AG04450 (cell line): ENCODE data around the gene PXMP2. TPM values are rescaled to one million over a fixed set of nuclear protein-coding genes. Genes with fewer than 3 reads are reported as not detected.

Experiments
- CTCF ChIA-PET: fragments of 300-600, 350-600 bp; formaldehyde crosslinking; extraction: SDS; loops from one replicate; lab custom pipeline; 2022; ENCODE audit warnings: antibody characterized with exemption, inconsistent platforms; lab: Charles Lee
- POLR2A ChIA-PET: fragments of 350-600 bp; formaldehyde crosslinking; extraction: SDS; loops from one replicate; lab custom pipeline; 2021; ENCODE audit warnings: antibody characterized with exemption, inconsistent platforms; lab: Yijun Ruan, JAX
- DNase-seq: peaks from one replicate; pipeline ENCODE4 v3.0.0-alpha.2; 2011; ENCODE audit warnings: low read depth, low spot score
- H3K27ac ChIP-seq: one replicate; pipeline ENCODE4 v1.5.1; 2012; ENCODE audit warnings: low read depth, low read length, control low read depth
- H3K27me3 ChIP-seq: one replicate; pipeline ENCODE4 v1.6.0; 2012; ENCODE audit warnings: low read length; ENCODE audit not compliant: control insufficient read depth, insufficient read depth
- H3K4me3 ChIP-seq: 2 replicates; pipeline ENCODE4 v1.5.1; 2011; ENCODE audit warnings: mild to moderate bottlenecking, low read depth, low read length, control low read depth
- H3K9me3 ChIP-seq: 2 replicates; pipeline ENCODE4 v1.5.1; 2012; ENCODE audit warnings: low read length; ENCODE audit not compliant: control insufficient read depth, insufficient read depth
- polyA plus RNA-seq: library from polyadenylated mRNA; depleted of rRNA; stranded (reverse); fragments of >200 nt; gene quantifications from 2 replicates; pipeline ENCODE4 v1.2.3, GENCODE V29; 2011
- TF ChIP-seq, protein P1 (sequence below): IDR thresholded peaks from 2 replicates; pipeline ENCODE4 v1.5.1; 2011; ENCODE audit warnings: low read depth, low read length, control low read depth, inconsistent platforms

Gene PXMP2
- polyA plus RNA-seq, 1 experiment = 17.3 TPM

DNA sequence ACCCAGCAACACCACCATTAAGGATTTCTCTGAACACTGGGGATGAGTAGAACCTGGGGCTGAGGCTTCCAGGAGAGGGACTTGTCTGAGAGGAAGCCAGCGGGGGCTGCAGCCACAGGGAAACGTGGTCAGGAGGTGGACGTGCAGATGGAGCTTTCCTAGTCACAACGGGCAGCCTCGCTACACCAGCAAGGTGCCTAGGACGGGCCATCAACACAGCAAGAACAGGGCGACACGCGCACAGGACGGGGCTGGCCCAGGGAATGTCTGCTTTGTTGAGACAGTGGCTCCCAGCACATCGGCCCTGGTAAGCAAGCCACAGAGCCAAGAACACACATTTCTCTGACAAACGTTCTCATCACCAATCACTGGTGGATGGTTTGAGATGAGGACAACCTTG lies 49.0 kb downstream of the PXMP2 start:
- POLR2A ChIA-PET = no interaction called here

GRCh38 chr12:132736913-132737312 lies 49.5 kb downstream of the PXMP2 start:
- Histone ChIP-seq H3K4me3 (no peak overlapping the region), H3K27me3 (no peaks in the 10 kb centered on the region), H3K9me3 (peaks cover 3% of the 10 kb centered on the region; the same call in 1 of the 2 replicates), H3K27ac (no peak overlapping the region)
- CTCF ChIA-PET = no interaction called here
- no peak for DNase-seq
- POLR2A ChIA-PET = interaction anchor here (1.1 kb wide), 1 partner anchor 26 kb away, joined by 4 read pairs; the partner anchor contains the start of gene PGAM5
- TF ChIP-seq, protein P1, sequence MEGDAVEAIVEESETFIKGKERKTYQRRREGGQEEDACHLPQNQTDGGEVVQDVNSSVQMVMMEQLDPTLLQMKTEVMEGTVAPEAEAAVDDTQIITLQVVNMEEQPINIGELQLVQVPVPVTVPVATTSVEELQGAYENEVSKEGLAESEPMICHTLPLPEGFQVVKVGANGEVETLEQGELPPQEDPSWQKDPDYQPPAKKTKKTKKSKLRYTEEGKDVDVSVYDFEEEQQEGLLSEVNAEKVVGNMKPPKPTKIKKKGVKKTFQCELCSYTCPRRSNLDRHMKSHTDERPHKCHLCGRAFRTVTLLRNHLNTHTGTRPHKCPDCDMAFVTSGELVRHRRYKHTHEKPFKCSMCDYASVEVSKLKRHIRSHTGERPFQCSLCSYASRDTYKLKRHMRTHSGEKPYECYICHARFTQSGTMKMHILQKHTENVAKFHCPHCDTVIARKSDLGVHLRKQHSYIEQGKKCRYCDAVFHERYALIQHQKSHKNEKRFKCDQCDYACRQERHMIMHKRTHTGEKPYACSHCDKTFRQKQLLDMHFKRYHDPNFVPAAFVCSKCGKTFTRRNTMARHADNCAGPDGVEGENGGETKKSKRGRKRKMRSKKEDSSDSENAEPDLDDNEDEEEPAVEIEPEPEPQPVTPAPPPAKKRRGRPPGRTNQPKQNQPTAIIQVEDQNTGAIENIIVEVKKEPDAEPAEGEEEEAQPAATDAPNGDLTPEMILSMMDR = no peak

More for the DNA sequence above, 49.0 kb downstream of the PXMP2 start:
- Histone ChIP-seq H3K27ac (no peak overlapping the region), H3K9me3 (peaks cover 3% of the 10 kb centered on the region; the same call in 1 of the 2 replicates), H3K4me3 (no peak overlapping the region), H3K27me3 (no peaks in the 10 kb centered on the region)
- CTCF ChIA-PET = no interaction called here
- no peak for DNase-seq
- TF ChIP-seq, protein P1 = no peak

- no peak for DNase-seq
- Histone ChIP-seq H3K9me3 (peaks cover 3% of the 10 kb centered on the region; the same call in 1 of the 2 replicates), H3K27me3 (no peaks in the 10 kb centered on the region), H3K27ac (no peak overlapping the region), H3K4me3 (no peak overlapping the region)
- ChIA-PET POLR2A (no interaction called here), CTCF (no interaction called here)
- TF ChIP-seq, protein P1 = no peak
Observed at GRCh38 chr12:132739600-132740312, 52.4 kb downstream of the PXMP2 start.

DNA sequence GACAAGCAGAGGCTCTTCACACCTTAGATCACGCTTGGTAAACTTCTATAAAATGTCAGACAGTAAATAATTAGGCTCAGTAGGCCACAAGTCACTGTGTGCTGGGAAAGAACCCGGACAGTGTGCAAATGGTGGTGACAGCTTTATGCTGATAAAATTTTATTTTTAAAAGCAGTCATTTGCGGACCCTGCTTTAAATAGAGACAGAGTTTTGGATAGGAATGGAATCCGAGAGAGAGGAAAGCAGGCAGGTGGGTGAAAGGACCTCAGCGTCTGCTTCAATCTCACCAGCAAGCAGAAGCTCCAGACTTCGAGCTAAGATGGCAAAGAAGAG lies 52.9 kb downstream of the PXMP2 start:
- POLR2A ChIA-PET = no interaction called here
- no peak overlapping the region for H3K4me3 ChIP-seq
- no peak overlapping the region for H3K27ac ChIP-seq
- peaks cover 3% of the 10 kb centered on the region; the same call in 1 of the 2 replicates for H3K9me3 ChIP-seq
- TF ChIP-seq, protein P1 = no peak
- CTCF ChIA-PET = no interaction called here
- H3K27me3 ChIP-seq = no peaks in the 10 kb centered on the region
- no peak for DNase-seq

GRCh38 chr12:132740652-132741051 lies 53.3 kb downstream of the PXMP2 start:
- no peak for DNase-seq
- POLR2A ChIA-PET = no interaction called here
- H3K4me3 ChIP-seq = no peak overlapping the region
- H3K27ac ChIP-seq = no peak overlapping the region
- CTCF ChIA-PET = no interaction called here
- H3K9me3 ChIP-seq = no peaks in the 10 kb centered on the region; the same call in 1 of the 2 replicates
- TF ChIP-seq, protein P1 = no peak
- no peaks in the 10 kb centered on the region for H3K27me3 ChIP-seq
